GM23248 (cell line): ENCODE results near the gene MAFF. TPM values are rescaled to one million over a fixed set of nuclear protein-coding genes. Genes with fewer than 3 reads are reported as not detected.

ENCODE experiments used
- DNase-seq: peaks from one replicate; pipeline ENCODE4 v3.0.0-alpha.2; 2015
- H2AFZ ChIP-seq: fragments of 200-600 bp; sonication (generic); 2 replicates; pipeline ENCODE4 v1.6.1; 2016; ENCODE audit warnings: antibody characterized with exemption
- H3F3A ChIP-seq: fragments of 200-600 bp; sonication (generic); 2 replicates; pipeline ENCODE4 v1.6.1; 2016; ENCODE audit warnings: mild to moderate bottlenecking, antibody characterized with exemption, mixed run types; ENCODE audit not compliant: insufficient read depth
- H3K27ac ChIP-seq: fragments of 200-600 bp; sonication (generic); 2 replicates; pipeline ENCODE4 v1.5.1; 2016; ENCODE audit warnings: mild to moderate bottlenecking
- H3K27me3 ChIP-seq: fragments of 200-600 bp; sonication (generic); replicated peaks from 2 replicates; pipeline ENCODE4 v1.6.1; 2016; ENCODE audit warnings: mild to moderate bottlenecking; ENCODE audit not compliant: insufficient read depth
- H3K36me3 ChIP-seq: fragments of 200-600 bp; sonication (generic); 2 replicates; pipeline ENCODE4 v1.6.1; 2016; ENCODE audit warnings: low read depth, mild to moderate bottlenecking
- H3K4me1 ChIP-seq: fragments of 200-600 bp; sonication (generic); 2 replicates; pipeline ENCODE4 v1.6.1; 2016; ENCODE audit warnings: mild to moderate bottlenecking; ENCODE audit not compliant: insufficient read depth
- H3K4me2 ChIP-seq: fragments of 200-600 bp; sonication (generic); one replicate; pipeline ENCODE4 v1.6.1; 2016; ENCODE audit warnings: mild to moderate bottlenecking; ENCODE audit not compliant: unreplicated experiment
- H3K4me3 ChIP-seq: fragments of 200-600 bp; sonication (generic); 2 replicates; pipeline ENCODE4 v1.5.1; 2016; ENCODE audit warnings: mild to moderate bottlenecking
- H3K79me2 ChIP-seq: fragments of 200-600 bp; sonication (generic); 2 replicates; pipeline ENCODE4 v1.6.1; 2016; ENCODE audit warnings: mild to moderate bottlenecking; ENCODE audit not compliant: insufficient read depth
- H3K9ac ChIP-seq: fragments of 200-600 bp; sonication (generic); 2 replicates; pipeline ENCODE4 v1.6.1; 2016; ENCODE audit warnings: mild to moderate bottlenecking
- H3K9me2 ChIP-seq: fragments of 200-600 bp; sonication (generic); 2 replicates; pipeline ENCODE4 v1.6.1; 2016; ENCODE audit warnings: mixed run types, mild to moderate bottlenecking, moderate library complexity; ENCODE audit not compliant: insufficient read depth
- H3K9me3 ChIP-seq: fragments of 200-600 bp; sonication (generic); one replicate; pipeline ENCODE4 v1.6.1; 2017; ENCODE audit warnings: low read depth
- H4K20me1 ChIP-seq: fragments of 200-600 bp; sonication (generic); 2 replicates; pipeline ENCODE4 v1.6.0; 2016; ENCODE audit not compliant: insufficient read depth
- EZH2 ChIP-seq: fragments of 200-600 bp; sonication (generic); IDR thresholded peaks from 2 replicates; pipeline ENCODE4 v1.6.1; 2018; ENCODE audit warnings: antibody characterized with exemption, mild to moderate bottlenecking; ENCODE audit not compliant: insufficient read depth, poor library complexity, severe bottlenecking
- EZH2phosphoT487 ChIP-seq: fragments of 200-600 bp; sonication (generic); IDR thresholded peaks from 2 replicates; pipeline ENCODE4 v1.6.1; 2018; ENCODE audit warnings: antibody characterized with exemption, moderate library complexity, mild to moderate bottlenecking, low read depth; ENCODE audit not compliant: insufficient read depth
- WGBS, 2 experiments: methylation state at CpG; one replicate each; pipeline ENCODE4 v1.1.6; 2015 to 2017; ENCODE audit warnings: low lambda C conversion rate in 2 of 2, low coverage in 1 of 2; ENCODE audit errors: missing lambda C conversion rate in 2 of 2; 5-methylcytosine and 5-hydroxymethylcytosine counted together
- in situ Hi-C: fragments of 300-500 bp; cut with MboI; formaldehyde crosslinking; loops from 2 replicates; pipeline ENCODE4 v1.15.0; 2020
- polyA plus RNA-seq: library from polyadenylated mRNA; unstranded; fragments of >200 nt; fragmentation: Nextera tagmentation; extraction: Ambion mirVana; gene quantifications from 2 replicates; pipeline ENCODE4 v1.2.1, GENCODE V29; 2016
- total RNA-seq: library from RNA; depleted of rRNA; stranded (reverse); fragments of >200 nt; shearing (Covaris generic); gene quantifications from 2 replicates; pipeline ENCODE4 v1.2.3, GENCODE V29; 2014

The MAFF gene
- total and polyA plus RNA-seq, 2 experiments from 2014 or later = 34.6 to 68.1 TPM

- Histone ChIP-seq H3K4me2 (no peak overlapping the region), H3K4me1 (peaks cover 17% of the 10 kb centered on the region), H3F3A (peaks cover 17% of the 10 kb centered on the region; the same call in 1 of the 2 replicates), H2AFZ (no peak overlapping the region), H3K36me3 (no peaks in the 10 kb centered on the region), H3K27ac (no peak overlapping the region), H4K20me1 (no peaks in the 10 kb centered on the region), H3K9ac (no peak overlapping the region), H3K9me3 (no peaks in the 10 kb centered on the region), H3K79me2 (peaks cover 25% of the 10 kb centered on the region), H3K9me2 (no peaks in the 10 kb centered on the region), H3K27me3 (no peaks in the 10 kb centered on the region), H3K4me3 (no peak overlapping the region)
- in situ Hi-C loops = no loop called here
- WGBS, 2 experiments = 81 to 90% methylated on average over 9 to 10 of the region's 10 CpGs
- DNase-seq = no peak
- TF ChIP-seq EZH2 (no peak), EZH2phosphoT487 (no peak)
These were observed 1.8 kb upstream of the MAFF start for GRCh38 chr22:38199826-38200559.

GRCh38 chr22:38201371-38201710 lies 453 bp upstream of the MAFF start:
- no peak overlapping the region for H3K27ac ChIP-seq
- H3K79me2 ChIP-seq = peaks cover 38% of the 10 kb centered on the region
- no peaks in the 10 kb centered on the region for H3K36me3 ChIP-seq
- TF ChIP-seq EZH2 = no peak
- TF ChIP-seq EZH2phosphoT487 = no peak
- H3K4me3 ChIP-seq = peak overlapping the region; percentile 83
- H3F3A ChIP-seq = peaks cover 27% of the 10 kb centered on the region; the same call in 1 of the 2 replicates
- peaks cover 26% of the 10 kb centered on the region for H3K4me1 ChIP-seq
- H3K9ac ChIP-seq = peak overlapping the region; percentile 57
- in situ Hi-C loops = no loop called here
- H4K20me1 ChIP-seq = no peaks in the 10 kb centered on the region
- H3K9me2 ChIP-seq = no peaks in the 10 kb centered on the region
- H2AFZ ChIP-seq = peak overlapping the region; percentile 89
- H3K4me2 ChIP-seq = peak overlapping the region; percentile 63
- DNase-seq = no peak
- no peaks in the 10 kb centered on the region for H3K27me3 ChIP-seq
- H3K9me3 ChIP-seq = no peaks in the 10 kb centered on the region
- WGBS, 2 experiments = 19 to 24% methylated on average over 8 of the region's 8 CpGs

- peak overlapping the region; percentile 94 for H3K4me2 ChIP-seq
- H3K27ac ChIP-seq = peak overlapping the region; percentile 94
- peak; percentile 94 for DNase-seq
- no peaks in the 10 kb centered on the region for H3K9me2 ChIP-seq
- H3K9me3 ChIP-seq = no peaks in the 10 kb centered on the region
- H3F3A ChIP-seq = peaks cover 27% of the 10 kb centered on the region; the same call in 1 of the 2 replicates
- in situ Hi-C loops = no loop called here
- TF ChIP-seq EZH2 (no peak), EZH2phosphoT487 (no peak)
- peak overlapping the region; percentile 83 for H3K4me3 ChIP-seq
- no peaks in the 10 kb centered on the region for H4K20me1 ChIP-seq
- H3K4me1 ChIP-seq = peaks cover 26% of the 10 kb centered on the region
- H3K9ac ChIP-seq = peak overlapping the region; percentile 98
- peaks cover 51% of the 10 kb centered on the region for H3K79me2 ChIP-seq
- no peak overlapping the region for H2AFZ ChIP-seq
- 1 to 2% methylated on average over 32 to 68 of the region's 74 CpGs for WGBS, 2 experiments
- H3K36me3 ChIP-seq = no peaks in the 10 kb centered on the region
- H3K27me3 ChIP-seq = no peaks in the 10 kb centered on the region
These were observed 769 bp downstream of the MAFF start for GRCh38 chr22:38202437-38203089.

- TF ChIP-seq EZH2phosphoT487 (no peak), EZH2 (no peak)
- Histone ChIP-seq H3K27ac (peak overlapping the region; percentile 94), H3K9me3 (no peaks in the 10 kb centered on the region), H3K4me1 (peaks cover 26% of the 10 kb centered on the region), H3K4me3 (peak overlapping the region; percentile 83), H3K27me3 (no peaks in the 10 kb centered on the region), H3K79me2 (peaks cover 57% of the 10 kb centered on the region), H2AFZ (no peak overlapping the region), H3K36me3 (no peaks in the 10 kb centered on the region), H3K9ac (peak overlapping the region; percentile 98), H3F3A (peaks cover 27% of the 10 kb centered on the region; the same call in 1 of the 2 replicates), H4K20me1 (peaks cover under 1% of the 10 kb centered on the region; the same call in 1 of the 2 replicates), H3K4me2 (peak overlapping the region; percentile 94), H3K9me2 (no peaks in the 10 kb centered on the region)
- in situ Hi-C loops = no loop called here
- peak; percentile 48 for DNase-seq
- WGBS, 2 experiments = 27% methylated on average over 17 to 19 of the region's 19 CpGs
These were observed 1.5 kb downstream of the MAFF start for GRCh38 chr22:38203090-38203810.
